ENCODE data around the gene SRP19.

- TF ChIP-seq CTCF (IDR thresholded peaks at IDR 0.05) = no peak
- TF ChIP-seq EP300 (IDR thresholded peaks at IDR 0.05; ENCODE audit: low read depth) = no peak
- no peak for TF ChIP-seq POLR2A (IDR thresholded peaks at IDR 0.05)
Observed at GRCh38 chr5:112833971-112834370, 27.1 kb upstream of the SRP19 start.

Data from transverse colon (tissue), 3 donors.